ENCODE results near the gene CHMP1B.

Gene CHMP1B

GRCh38 chr18:11834772-11835171, 16.4 kb upstream of the CHMP1B start:
- H3K27ac ChIP-seq (ENCODE audit: poor library complexity, severe bottlenecking) = no peak overlapping the region
- H3K9me3 ChIP-seq (ENCODE audit: severe bottlenecking) = no peaks in the 10 kb centered on the region
- H3K27me3 ChIP-seq (ENCODE audit: insufficient read depth, poor library complexity, severe bottlenecking) = no peaks in the 10 kb centered on the region
- no peaks in the 10 kb centered on the region for H3K4me1 ChIP-seq (ENCODE audit: insufficient read depth, poor library complexity, severe bottlenecking)
- DNase-seq (ENCODE audit: low spot score) = no peak
- no peak overlapping the region for H3K4me3 ChIP-seq (ENCODE audit: severe bottlenecking)
- no peak for ATAC-seq (ENCODE audit: low read depth)
- H3K36me3 ChIP-seq (ENCODE audit: low read depth) = no peaks in the 10 kb centered on the region
- TF ChIP-seq, protein P1, sequence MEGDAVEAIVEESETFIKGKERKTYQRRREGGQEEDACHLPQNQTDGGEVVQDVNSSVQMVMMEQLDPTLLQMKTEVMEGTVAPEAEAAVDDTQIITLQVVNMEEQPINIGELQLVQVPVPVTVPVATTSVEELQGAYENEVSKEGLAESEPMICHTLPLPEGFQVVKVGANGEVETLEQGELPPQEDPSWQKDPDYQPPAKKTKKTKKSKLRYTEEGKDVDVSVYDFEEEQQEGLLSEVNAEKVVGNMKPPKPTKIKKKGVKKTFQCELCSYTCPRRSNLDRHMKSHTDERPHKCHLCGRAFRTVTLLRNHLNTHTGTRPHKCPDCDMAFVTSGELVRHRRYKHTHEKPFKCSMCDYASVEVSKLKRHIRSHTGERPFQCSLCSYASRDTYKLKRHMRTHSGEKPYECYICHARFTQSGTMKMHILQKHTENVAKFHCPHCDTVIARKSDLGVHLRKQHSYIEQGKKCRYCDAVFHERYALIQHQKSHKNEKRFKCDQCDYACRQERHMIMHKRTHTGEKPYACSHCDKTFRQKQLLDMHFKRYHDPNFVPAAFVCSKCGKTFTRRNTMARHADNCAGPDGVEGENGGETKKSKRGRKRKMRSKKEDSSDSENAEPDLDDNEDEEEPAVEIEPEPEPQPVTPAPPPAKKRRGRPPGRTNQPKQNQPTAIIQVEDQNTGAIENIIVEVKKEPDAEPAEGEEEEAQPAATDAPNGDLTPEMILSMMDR (IDR thresholded peaks at IDR 0.05; ENCODE audit: poor library complexity, severe bottlenecking) = no peak

DNA sequence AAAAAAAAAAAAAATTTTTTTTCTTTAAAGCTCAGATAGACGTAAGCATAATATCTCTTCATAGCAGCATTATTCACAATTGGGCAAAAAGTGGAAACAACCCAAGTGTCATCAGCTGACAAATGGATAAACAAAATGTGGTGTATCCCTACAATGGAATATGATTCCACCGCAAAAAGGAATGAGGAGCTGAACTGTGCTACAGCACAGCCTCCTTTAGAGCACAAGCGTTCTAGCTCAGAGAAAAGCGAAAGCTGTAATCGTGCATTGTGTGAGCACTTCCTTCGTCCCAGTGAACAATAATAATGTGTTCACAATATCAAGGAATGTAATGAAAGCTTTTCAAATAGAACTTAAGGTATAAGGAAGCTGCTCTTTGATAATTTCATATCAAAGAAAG, 11.7 kb upstream of the CHMP1B start:
- TF ChIP-seq, protein P1 (IDR thresholded peaks at IDR 0.05; ENCODE audit: poor library complexity, severe bottlenecking) = no peak
- Histone ChIP-seq H3K27me3 (ENCODE audit: insufficient read depth, poor library complexity, severe bottlenecking) (no peaks in the 10 kb centered on the region), H3K9me3 (ENCODE audit: severe bottlenecking) (no peaks in the 10 kb centered on the region), H3K27ac (ENCODE audit: poor library complexity, severe bottlenecking) (no peak overlapping the region), H3K4me3 (ENCODE audit: severe bottlenecking) (no peak overlapping the region), H3K36me3 (ENCODE audit: low read depth) (no peaks in the 10 kb centered on the region), H3K4me1 (ENCODE audit: insufficient read depth, poor library complexity, severe bottlenecking) (no peaks in the 10 kb centered on the region)
- DNase-seq (ENCODE audit: low spot score) = no peak
- no peak for ATAC-seq (ENCODE audit: low read depth)

DNA sequence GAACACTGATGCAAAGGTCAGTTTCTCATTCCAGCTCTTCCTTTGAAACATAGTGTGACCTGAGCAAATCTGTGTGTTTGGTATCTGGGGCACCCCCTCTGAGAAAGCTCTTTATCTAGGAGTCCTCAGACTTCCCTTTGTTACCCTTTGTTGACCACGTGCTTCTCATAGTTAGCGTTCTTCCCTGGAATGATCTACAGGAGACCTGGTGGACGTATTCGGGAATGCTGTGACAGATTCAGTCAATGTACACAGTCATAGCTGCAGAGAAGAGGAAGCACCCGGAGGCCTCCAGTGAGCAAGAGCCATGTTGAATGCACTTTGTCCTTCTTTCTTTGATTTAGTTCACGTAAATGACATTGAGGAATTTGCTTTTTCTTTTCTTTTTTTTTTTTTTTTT, 10.7 kb upstream of the CHMP1B start:
- DNase-seq (ENCODE audit: low spot score) (no peak), ATAC-seq (ENCODE audit: low read depth) (no peak)
- Histone ChIP-seq H3K4me3 (ENCODE audit: severe bottlenecking) (no peak overlapping the region), H3K4me1 (ENCODE audit: insufficient read depth, poor library complexity, severe bottlenecking) (no peaks in the 10 kb centered on the region), H3K36me3 (ENCODE audit: low read depth) (no peaks in the 10 kb centered on the region), H3K27me3 (ENCODE audit: insufficient read depth, poor library complexity, severe bottlenecking) (no peaks in the 10 kb centered on the region), H3K9me3 (ENCODE audit: severe bottlenecking) (no peaks in the 10 kb centered on the region), H3K27ac (ENCODE audit: poor library complexity, severe bottlenecking) (no peak overlapping the region)
- TF ChIP-seq, protein P1 (IDR thresholded peaks at IDR 0.05; ENCODE audit: poor library complexity, severe bottlenecking) = no peak

DNA sequence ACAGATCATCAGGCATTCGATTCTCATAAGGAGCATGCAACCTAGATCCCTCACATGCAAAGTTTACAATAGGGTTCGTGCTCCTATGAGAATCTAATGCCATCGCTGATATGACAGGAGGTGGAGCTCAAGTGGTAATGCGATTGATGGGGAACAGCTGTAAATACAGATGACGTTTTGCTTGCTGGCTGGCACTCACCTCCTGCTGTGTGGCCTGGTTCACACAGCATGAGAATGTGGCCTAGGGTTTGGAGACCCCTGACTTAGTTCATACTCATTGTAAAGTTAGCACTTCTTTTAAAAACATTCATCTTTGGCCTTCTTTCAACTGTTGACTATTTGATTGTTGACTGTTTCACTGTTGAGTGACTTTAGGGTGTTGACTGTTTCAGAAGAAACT, 8.7 kb upstream of the CHMP1B start:
- H3K4me1 ChIP-seq (ENCODE audit: insufficient read depth, poor library complexity, severe bottlenecking) = no peaks in the 10 kb centered on the region

GRCh38 chr18:11844436-11844835, 6.8 kb upstream of the CHMP1B start:
- no peak overlapping the region for H3K4me3 ChIP-seq (ENCODE audit: severe bottlenecking)
- ATAC-seq (ENCODE audit: low read depth) (no peak), DNase-seq (ENCODE audit: low spot score) (no peak)
- H3K27me3 ChIP-seq (ENCODE audit: insufficient read depth, poor library complexity, severe bottlenecking) = no peaks in the 10 kb centered on the region
- H3K9me3 ChIP-seq (ENCODE audit: severe bottlenecking) = no peaks in the 10 kb centered on the region
- no peak overlapping the region for H3K27ac ChIP-seq (ENCODE audit: poor library complexity, severe bottlenecking)
- no peaks in the 10 kb centered on the region for H3K36me3 ChIP-seq (ENCODE audit: low read depth)
- TF ChIP-seq, protein P1 (IDR thresholded peaks at IDR 0.05; ENCODE audit: poor library complexity, severe bottlenecking) = no peak
- H3K4me1 ChIP-seq (ENCODE audit: insufficient read depth, poor library complexity, severe bottlenecking) = no peaks in the 10 kb centered on the region

More for the DNA sequence above, 8.7 kb upstream of the CHMP1B start:
- Histone ChIP-seq H3K36me3 (ENCODE audit: low read depth) (no peaks in the 10 kb centered on the region), H3K27me3 (ENCODE audit: insufficient read depth, poor library complexity, severe bottlenecking) (no peaks in the 10 kb centered on the region), H3K27ac (ENCODE audit: poor library complexity, severe bottlenecking) (no peak overlapping the region), H3K4me3 (ENCODE audit: severe bottlenecking) (no peak overlapping the region), H3K9me3 (ENCODE audit: severe bottlenecking) (no peaks in the 10 kb centered on the region)
- TF ChIP-seq, protein P1 (IDR thresholded peaks at IDR 0.05; ENCODE audit: poor library complexity, severe bottlenecking) = no peak
- no peak for DNase-seq (ENCODE audit: low spot score)
- ATAC-seq (ENCODE audit: low read depth) = no peak
